T-helper 17 cell (primary cell): ENCODE data around the gene FADD. TPM values are rescaled to one million over a fixed set of nuclear protein-coding genes. Genes with fewer than 3 reads are reported as not detected.

Experiments
- ATAC-seq: fragments of 150-1000 bp; cut with Tn5 transposase; 2 replicates; pipeline ENCODE4 v1.10.0; 2021; ENCODE audit warnings: mild to moderate bottlenecking, moderate library complexity
- DNase-seq, 3 donors: peaks; one replicate each; pipeline versions ENCODE4 v3.0.0 to v3.0.0-alpha.2; 2020 to 2021
- H3K9me3 ChIP-seq: one replicate; pipeline ENCODE4 v1.7.0; 2013; ENCODE audit warnings: low read length, mild to moderate bottlenecking; ENCODE audit not compliant: control insufficient read depth, poor library complexity, severe bottlenecking
- H3K27ac Mint-ChIP-seq: one replicate; pipeline ENCODE4 v1.8.0; 2022; ENCODE audit warnings: mild to moderate bottlenecking, moderate library complexity, mixed read lengths
- H3K27me3 Mint-ChIP-seq: one replicate; pipeline ENCODE4 v1.8.0; 2022; ENCODE audit warnings: mixed read lengths
- H3K36me3 Mint-ChIP-seq: one replicate; pipeline ENCODE4 v1.8.0; 2022; ENCODE audit warnings: low read depth, mixed read lengths
- H3K4me1 Mint-ChIP-seq: one replicate; pipeline ENCODE4 v1.8.0; 2022; ENCODE audit warnings: mild to moderate bottlenecking, mixed read lengths
- H3K4me3 Mint-ChIP-seq: one replicate; pipeline ENCODE4 v1.8.0; 2022; ENCODE audit warnings: mild to moderate bottlenecking, moderate library complexity, mixed read lengths
- total RNA-seq, 4 donors: library from RNA in 2 of 4; stranded (reverse) in 2 of 4; gene quantifications; one replicate each; pipeline ENCODE4 v1.2.3 and lab custom pipeline; 2022 to 2026

The FADD gene
- total RNA-seq, 2 donors from 2014 or later, result 8.2 to 8.6 TPM

DNA sequence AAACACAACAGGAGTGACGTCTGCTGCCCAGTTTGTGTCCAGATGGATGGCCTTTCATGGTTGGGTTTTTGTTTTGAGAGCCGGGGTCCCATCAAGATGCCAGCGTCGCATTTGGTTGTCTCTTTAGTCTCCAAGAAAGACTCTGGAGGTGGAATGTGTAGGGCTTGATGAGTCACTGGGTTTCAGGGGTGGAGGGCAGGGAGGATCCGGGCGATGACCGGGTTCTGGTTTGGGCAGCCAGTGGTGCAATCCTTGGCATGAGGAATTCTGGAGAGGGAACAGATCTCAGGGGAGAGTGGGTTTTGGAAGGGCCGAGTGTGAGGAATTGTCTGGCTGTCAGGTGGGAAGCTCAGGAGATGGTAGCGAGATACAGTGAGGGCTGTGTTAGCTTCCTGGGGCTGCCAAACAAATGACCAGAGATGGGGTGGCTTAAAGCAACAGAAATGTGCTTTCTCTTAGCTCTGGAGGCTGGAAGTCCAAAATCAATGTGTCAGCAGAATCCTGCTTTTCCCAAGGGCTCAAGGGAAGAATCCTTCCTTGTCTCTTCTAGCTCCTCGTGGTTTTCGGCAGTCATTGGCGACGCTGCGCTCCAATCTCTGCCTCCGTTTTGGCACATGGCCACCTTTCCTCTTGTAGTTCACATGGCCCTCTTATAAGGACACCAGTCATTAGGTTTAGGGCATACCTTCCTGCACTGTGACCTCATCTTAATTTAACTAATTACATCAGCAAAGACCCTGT lies 41.0 kb downstream of the FADD start:
- H3K27ac Mint-ChIP-seq, result no peak overlapping the region
- no peaks in the 10 kb centered on the region for H3K9me3 ChIP-seq
- H3K4me1 Mint-ChIP-seq, result no peaks in the 10 kb centered on the region
- no peak for DNase-seq
- no peak for ATAC-seq
- H3K4me3 Mint-ChIP-seq, result no peak overlapping the region
- H3K36me3 Mint-ChIP-seq, result peaks cover 4% of the 10 kb centered on the region
- peaks cover 18% of the 10 kb centered on the region for H3K27me3 Mint-ChIP-seq

DNA sequence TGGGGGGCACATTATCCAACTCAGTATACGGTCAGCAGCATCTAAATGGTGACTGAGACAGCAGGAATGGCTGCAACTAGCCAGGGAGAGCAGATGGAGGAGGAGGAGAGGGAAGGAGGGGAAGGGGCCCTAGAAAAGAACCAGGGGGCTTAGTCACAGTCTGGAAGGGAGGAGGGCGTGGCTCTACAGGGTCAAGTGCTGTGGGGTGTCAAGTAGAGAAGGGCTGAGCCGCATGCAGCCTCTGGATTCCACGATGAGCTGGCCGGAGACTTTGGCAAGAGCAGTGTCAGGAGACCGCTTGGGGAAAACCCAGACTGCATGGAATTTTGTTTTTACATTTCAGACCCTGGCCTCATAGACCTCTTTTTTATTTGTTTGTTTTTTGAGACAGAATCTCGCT lies 41.6 kb downstream of the FADD start:
- H3K9me3 ChIP-seq, result no peaks in the 10 kb centered on the region
- DNase-seq (no peak), ATAC-seq (no peak)
- H3K27ac Mint-ChIP-seq, result no peak overlapping the region
- peaks cover 4% of the 10 kb centered on the region for H3K36me3 Mint-ChIP-seq
- H3K4me1 Mint-ChIP-seq, result no peaks in the 10 kb centered on the region
- H3K4me3 Mint-ChIP-seq, result no peak overlapping the region
- H3K27me3 Mint-ChIP-seq, result peaks cover 12% of the 10 kb centered on the region

DNA sequence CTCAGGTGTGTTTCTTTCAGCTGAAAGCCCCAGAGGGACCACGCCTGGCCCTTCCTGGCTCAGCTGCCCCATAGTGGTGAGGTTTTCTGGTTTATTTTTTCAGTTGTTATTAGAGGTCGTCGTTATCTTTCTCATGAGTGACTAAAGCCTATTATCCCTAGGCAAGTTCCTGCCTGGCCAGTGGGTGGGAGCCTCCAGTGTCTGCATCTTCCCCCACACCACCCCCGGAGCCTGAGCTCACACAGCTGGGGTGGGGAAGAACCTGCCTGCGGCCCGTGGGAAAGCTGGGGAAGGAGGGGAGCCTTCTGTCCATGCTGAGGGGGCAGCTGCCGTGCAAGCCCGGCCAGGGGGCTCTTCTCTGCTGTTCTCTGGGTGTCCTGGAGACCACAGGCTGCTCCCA lies 43.1 kb downstream of the FADD start:
- Mint-ChIP-seq H3K27me3 (peaks cover 10% of the 10 kb centered on the region), H3K27ac (no peak overlapping the region), H3K4me1 (no peaks in the 10 kb centered on the region), H3K4me3 (no peak overlapping the region), H3K36me3 (peaks cover 2% of the 10 kb centered on the region)
- no peak for DNase-seq
- no peak for ATAC-seq
- no peaks in the 10 kb centered on the region for H3K9me3 ChIP-seq

DNA sequence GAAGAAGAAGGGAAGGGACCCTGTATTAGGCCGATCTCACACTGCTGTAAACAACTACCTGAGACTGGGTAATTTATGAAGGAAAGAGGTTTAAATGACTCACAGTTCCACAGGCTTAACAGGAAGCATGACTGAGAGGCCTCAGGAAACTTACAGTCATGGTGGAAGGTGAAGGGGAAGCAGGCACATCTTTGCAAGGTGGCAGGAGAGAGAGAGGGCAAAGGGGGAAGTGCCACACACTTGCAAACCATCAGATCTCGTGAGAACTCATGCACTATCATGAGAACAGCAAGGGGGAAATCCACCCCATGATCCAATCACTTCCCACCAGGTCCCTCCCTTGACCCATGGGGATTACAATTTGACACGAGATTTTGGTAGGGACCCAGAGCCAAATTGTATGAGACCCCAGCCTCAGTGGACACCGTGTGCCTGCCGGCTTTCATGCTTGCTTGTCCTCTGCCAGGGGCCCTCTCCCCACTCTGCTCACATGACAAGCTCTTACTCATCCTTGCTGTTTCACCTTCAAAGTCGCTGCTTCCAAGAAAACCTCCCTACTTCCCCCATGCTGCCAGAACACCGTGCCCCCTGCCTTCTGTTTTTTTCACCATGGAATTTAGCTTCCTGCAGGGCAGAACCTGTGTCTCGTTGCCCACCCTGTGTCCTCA lies 44.1 kb downstream of the FADD start:
- Mint-ChIP-seq H3K27ac (no peak overlapping the region), H3K36me3 (peaks cover 2% of the 10 kb centered on the region), H3K27me3 (peaks cover 10% of the 10 kb centered on the region), H3K4me1 (no peaks in the 10 kb centered on the region), H3K4me3 (no peak overlapping the region)
- ATAC-seq (no peak), DNase-seq (no peak)
- no peaks in the 10 kb centered on the region for H3K9me3 ChIP-seq

DNA sequence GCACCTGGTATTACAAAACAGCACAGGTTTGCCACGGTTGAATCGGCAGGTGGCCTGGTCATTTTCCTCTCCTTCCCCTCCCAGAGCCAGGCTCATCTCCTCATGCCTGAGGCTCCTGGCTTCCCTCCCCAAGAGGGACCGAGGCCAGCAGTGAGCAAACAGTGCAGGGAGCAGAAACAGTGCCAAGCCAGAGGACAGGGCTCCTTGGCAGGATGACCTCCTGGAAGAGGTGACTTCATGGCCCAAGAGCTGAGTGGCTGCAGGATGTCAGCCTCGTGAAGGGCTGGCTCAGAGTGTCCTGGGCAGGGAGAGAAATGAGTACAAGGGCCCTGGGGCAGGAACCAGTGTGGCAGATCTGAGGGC lies 44.6 kb downstream of the FADD start:
- H3K4me1 Mint-ChIP-seq, result no peaks in the 10 kb centered on the region
- H3K9me3 ChIP-seq, result no peaks in the 10 kb centered on the region
- H3K4me3 Mint-ChIP-seq, result no peak overlapping the region
- DNase-seq (no peak), ATAC-seq (no peak)
- peaks cover 1% of the 10 kb centered on the region for H3K36me3 Mint-ChIP-seq
- H3K27me3 Mint-ChIP-seq, result peaks cover 10% of the 10 kb centered on the region
- no peak overlapping the region for H3K27ac Mint-ChIP-seq

DNA sequence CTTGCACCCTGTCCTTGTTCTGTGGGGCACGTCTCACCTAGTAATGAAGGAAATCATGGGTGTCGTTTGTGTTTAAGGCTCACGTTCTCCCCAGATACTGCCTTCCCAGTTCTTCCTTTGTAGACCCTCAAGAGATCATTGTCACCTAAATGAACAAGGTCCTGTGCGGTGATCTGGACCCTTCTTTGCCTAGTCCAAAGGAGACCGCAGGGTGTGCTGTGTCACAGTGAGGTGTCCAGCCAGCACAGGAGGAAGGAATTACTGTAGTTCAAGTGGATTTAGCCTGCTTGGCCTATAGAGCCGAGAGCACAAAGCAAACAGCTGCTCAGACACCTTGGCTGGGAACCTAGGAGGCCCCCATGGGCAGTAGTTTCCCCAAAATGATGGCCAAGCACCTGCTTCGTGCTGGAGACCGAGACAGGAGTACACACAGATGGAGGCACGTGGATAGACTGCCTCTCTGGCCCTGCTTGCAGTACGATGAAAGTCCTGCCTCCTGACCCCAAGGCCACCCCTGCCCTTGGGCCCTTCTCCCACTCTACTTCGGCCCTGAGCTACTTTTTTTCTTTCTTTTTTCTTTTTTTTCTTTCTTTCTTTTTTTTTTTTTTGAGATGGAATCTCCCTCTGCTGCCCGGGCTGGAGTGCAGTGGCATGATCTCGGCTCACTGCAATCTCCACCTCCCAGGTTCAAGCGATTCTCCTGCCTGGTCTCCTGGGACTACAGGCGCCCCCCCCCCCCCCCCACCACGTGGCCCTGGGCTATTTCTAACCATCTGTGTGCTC lies 48.0 kb downstream of the FADD start:
- no peaks in the 10 kb centered on the region for H3K9me3 ChIP-seq
- peak overlapping the region; percentile 37 for H3K27ac Mint-ChIP-seq
- DNase-seq (no peak), ATAC-seq (no peak)
- no peaks in the 10 kb centered on the region for H3K36me3 Mint-ChIP-seq
- no peaks in the 10 kb centered on the region for H3K4me1 Mint-ChIP-seq
- H3K4me3 Mint-ChIP-seq, result no peak overlapping the region
- peaks cover 8% of the 10 kb centered on the region for H3K27me3 Mint-ChIP-seq

DNA sequence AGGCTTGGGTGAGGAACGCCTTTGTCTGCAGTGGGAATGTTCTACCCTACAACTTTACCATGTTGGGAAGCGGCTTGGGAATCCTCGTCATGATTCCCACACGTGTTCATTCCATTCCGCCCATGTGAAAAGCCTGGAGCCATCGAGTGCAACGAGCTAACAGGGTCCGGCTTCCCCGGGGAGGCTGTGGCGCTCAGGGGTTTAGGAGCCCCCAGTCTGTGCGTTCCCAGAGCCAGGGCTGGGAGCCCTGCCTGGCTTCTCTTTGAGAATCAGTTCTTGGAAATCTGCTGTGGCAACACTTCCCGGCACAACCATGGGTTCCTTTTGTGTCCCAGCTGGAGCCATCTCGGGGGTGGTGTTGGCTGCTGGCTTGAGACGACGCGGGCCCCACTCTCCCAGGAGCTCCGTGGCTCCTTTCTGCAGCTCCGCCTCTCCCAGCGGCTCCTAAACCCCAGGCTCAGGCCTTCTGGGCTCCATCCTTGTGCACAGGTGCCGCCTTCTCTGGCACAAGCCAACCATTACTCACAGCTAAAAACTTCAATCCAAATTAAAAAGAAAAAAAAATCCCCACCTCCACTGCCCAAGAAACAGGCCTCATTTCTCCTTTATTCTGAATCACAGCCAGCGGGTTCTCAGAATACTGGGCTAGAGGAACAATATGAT lies 48.7 kb downstream of the FADD start:
- H3K27ac Mint-ChIP-seq, result no peak overlapping the region
- peaks cover 8% of the 10 kb centered on the region for H3K27me3 Mint-ChIP-seq
- H3K4me3 Mint-ChIP-seq, result no peak overlapping the region
- no peaks in the 10 kb centered on the region for H3K4me1 Mint-ChIP-seq
- no peak for DNase-seq
- ATAC-seq, result no peak
- no peaks in the 10 kb centered on the region for H3K9me3 ChIP-seq
- no peaks in the 10 kb centered on the region for H3K36me3 Mint-ChIP-seq

DNA sequence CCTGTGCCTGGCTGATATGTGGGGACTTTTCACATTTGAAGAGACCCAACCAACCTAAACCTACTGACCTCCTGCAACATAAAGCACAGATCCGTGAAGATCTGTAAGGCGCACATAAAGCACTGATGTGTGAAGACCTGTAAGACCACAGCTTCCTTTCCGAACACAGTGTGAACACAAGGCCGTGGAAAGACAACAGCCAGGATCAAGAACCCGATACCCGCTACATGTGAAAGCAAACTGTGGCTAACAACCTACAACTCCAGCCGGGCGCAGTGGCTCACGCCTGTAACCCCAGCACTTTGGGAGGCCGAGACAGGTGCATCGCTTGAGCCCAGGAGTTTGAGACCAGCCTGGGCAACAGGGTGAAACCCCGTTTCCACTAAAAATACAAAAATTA lies 49.7 kb downstream of the FADD start:
- H3K9me3 ChIP-seq, result no peaks in the 10 kb centered on the region
- Mint-ChIP-seq H3K27me3 (peaks cover 8% of the 10 kb centered on the region), H3K27ac (no peak overlapping the region), H3K4me3 (no peak overlapping the region), H3K4me1 (no peaks in the 10 kb centered on the region), H3K36me3 (no peaks in the 10 kb centered on the region)
- ATAC-seq (no peak), DNase-seq (no peak)

DNA sequence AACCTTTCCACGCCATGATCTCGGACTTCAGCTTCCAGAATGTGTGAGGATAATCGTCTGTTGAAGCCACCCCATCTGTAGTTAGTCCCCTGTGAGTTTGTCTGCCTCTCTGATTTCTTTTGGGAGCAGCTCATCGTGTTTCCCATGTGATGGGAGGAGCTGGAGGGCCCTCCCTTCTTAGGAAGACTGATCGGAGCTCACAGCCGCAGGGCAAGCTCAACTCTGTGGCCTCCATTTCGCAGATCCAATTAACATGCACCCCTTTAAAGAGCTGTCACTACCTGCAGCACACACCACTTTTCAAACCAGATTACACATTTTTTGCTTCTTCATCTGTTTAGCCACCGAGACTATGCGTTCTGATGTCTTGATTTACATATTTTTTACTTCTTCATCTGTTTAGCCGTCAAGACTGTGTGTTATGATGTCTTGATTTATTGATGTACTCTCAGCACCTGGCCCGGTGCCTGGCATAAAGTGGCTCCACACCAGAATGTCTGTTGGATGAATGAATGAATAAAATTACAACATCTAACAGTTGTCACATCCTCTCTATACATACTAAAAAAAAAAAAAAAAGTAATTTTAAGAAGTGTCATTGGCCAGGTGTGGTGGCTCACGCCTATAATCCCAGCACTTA lies 52.5 kb downstream of the FADD start:
- no peaks in the 10 kb centered on the region for H3K36me3 Mint-ChIP-seq
- H3K27me3 Mint-ChIP-seq, result peaks cover 8% of the 10 kb centered on the region
- H3K9me3 ChIP-seq, result no peaks in the 10 kb centered on the region
- DNase-seq, result no peak
- no peaks in the 10 kb centered on the region for H3K4me1 Mint-ChIP-seq
- ATAC-seq, result no peak
- H3K4me3 Mint-ChIP-seq, result no peak overlapping the region
- H3K27ac Mint-ChIP-seq, result no peak overlapping the region

Other genes with a start within 250 kb of the FADD start
- under 1 TPM in 1 of 2 donors, not detected in 1; 0.34 TPM for gene ANO1, start 125.0 kb upstream of the FADD start, total RNA-seq
- 10 to 100 TPM; 45.6 to 49.4 TPM for gene PPFIA1, start 67.4 kb downstream of the FADD start, total RNA-seq
- 10 to 100 TPM in 1 of 2 donors, 1 to 10 TPM in 1; 3.1 to 52.3 TPM for gene CTTN, start 195.2 kb downstream of the FADD start, total RNA-seq